ENCODE results near the gene CAMTA1. TPM values are rescaled to one million over a fixed set of nuclear protein-coding genes. Genes with fewer than 3 reads are reported as not detected.

CAMTA1 gene
- total RNA-seq, 1 experiment from 2014 or later, result 69.5 TPM

GRCh38 chr1:7760245-7760644, 975.0 kb downstream of the CAMTA1 start:
- intact Hi-C loops (cut with micrococcal nuclease), result no loop called here
- Histone ChIP-seq H3K4me2 (ENCODE audit: low read length) (no peak overlapping the region), H3K9me3 (ENCODE audit: control insufficient read depth in 1 of 2, insufficient read depth in 1 of 2, low read depth in 1 of 2, low read length in 2 of 2) (no peaks in the 10 kb centered on the region), H3K9me2 (ENCODE audit: insufficient read depth) (no peaks in the 10 kb centered on the region), H3K79me2 (ENCODE audit: insufficient read depth, low read length) (no peaks in the 10 kb centered on the region), H3K4me1 (ENCODE audit: control insufficient read depth in 1 of 2, insufficient read depth in 2 of 2, low read length in 2 of 2) (no peaks in the 10 kb centered on the region), H3K27me3 (ENCODE audit: insufficient read depth, low read length) (no peaks in the 10 kb centered on the region), H3K9ac (ENCODE audit: low read length) (no peak overlapping the region), H3K4me3 (replicated peaks in 1 of 2; ENCODE audit: low read depth in 1 of 2, low read length in 2 of 2) (no peak overlapping the region), H4K20me1 (ENCODE audit: insufficient read depth) (no peaks in the 10 kb centered on the region), H3K27ac (ENCODE audit: low read depth, low read length) (no peak overlapping the region), H2AFZ (ENCODE audit: low read depth, low read length, poor library complexity, severe bottlenecking) (no peak overlapping the region), H3K36me3 (ENCODE audit: control insufficient read depth in 1 of 2, insufficient read depth in 2 of 2, low read length in 2 of 2) (no peaks in the 10 kb centered on the region)
- RAD21 ChIA-PET (ENCODE audit: low non-redundant PET in 1 of 2, low total read pairs in 2 of 2, uncharacterized antibody in 2 of 2, unreplicated experiment in 2 of 2), result no interaction called here
- BruUV-seq (replicated peaks), result no TSS peak
- no peak for ATAC-seq
- no peak for DNase-seq (ENCODE audit: low read depth, low spot score)
- TF ChIP-seq POLR2A (IDR thresholded peaks at IDR 0.05; ENCODE audit: borderline replicate concordance, extremely low read depth, insufficient read depth, insufficient read length) (no peak), REST (IDR thresholded peaks at IDR 0.05; ENCODE audit: low read depth) (no peak), ZFX (IDR thresholded peaks at IDR 0.05) (no peak), MAX (IDR thresholded peaks at IDR 0.05) (no peak), ZNF274 (IDR thresholded peaks at IDR 0.05; ENCODE audit: low read depth, low read length) (no peak), SP1 (IDR thresholded peaks at IDR 0.05; ENCODE audit: low read depth) (no peak), EGR1 (IDR thresholded peaks at IDR 0.05; ENCODE audit: low read depth) (no peak), ELF1 (IDR thresholded peaks at IDR 0.05; ENCODE audit: borderline replicate concordance, low read depth) (no peak), SIN3A (IDR thresholded peaks at IDR 0.05; ENCODE audit: low read depth) (no peak), ZBTB33 (IDR thresholded peaks at IDR 0.05; ENCODE audit: extremely low read depth, insufficient replicate concordance, low read length) (no peak), JUND (IDR thresholded peaks at IDR 0.05) (no peak), TCF7L2 (IDR thresholded peaks at IDR 0.05; ENCODE audit: borderline replicate concordance, extremely low read depth, insufficient read depth, insufficient read length) (no peak), CTCF (IDR thresholded peaks at IDR 0.05 in 2 of 3, conservative IDR thresholded peaks at IDR 0.05 in 1 of 3; ENCODE audit: borderline replicate concordance in 1 of 3, insufficient read depth in 1 of 3, low read depth in 2 of 3, low read length in 2 of 3) (no peak), SRF (IDR thresholded peaks at IDR 0.05; ENCODE audit: low read depth) (no peak), RAD21 (IDR thresholded peaks at IDR 0.05; ENCODE audit: low read depth) (no peak), CEBPB (IDR thresholded peaks at IDR 0.05; ENCODE audit: low read depth) (no peak), POLR2AphosphoS5 (IDR thresholded peaks at IDR 0.05; ENCODE audit: low read depth, low read length) (no peak)
- POLR2A ChIA-PET, result no interaction called here
- CTCF ChIA-PET, result interaction anchor here (1.4 kb wide), 1 partner anchor 91 kb away, joined by 3 read pairs; no protein-coding TSS in a partner anchor

Measured in HCT116 (cell line).